Liver (tissue), 9 donors: ENCODE measurements around the gene ANXA6. TPM values are rescaled to one million over a fixed set of nuclear protein-coding genes. Genes with fewer than 3 reads are reported as not detected.

Source experiments
- DNase-seq: peaks from one replicate; pipeline ENCODE4 v3.0.0-alpha.2; 2017; ENCODE audit warnings: low spot score
- H3K27ac ChIP-seq, 2 donors: one replicate each; pipeline ENCODE4 v1.7.0; 2013; ENCODE audit warnings: inconsistent platforms in 2 of 2, low read length in 2 of 2, control low read depth in 1 of 2, low read depth in 1 of 2, mild to moderate bottlenecking in 1 of 2
- H3K27me3 ChIP-seq, 4 donors: one replicate each; pipeline versions ENCODE4 v1.6.1 to v1.7.0; 2013; ENCODE audit warnings: low read length in 3 of 4, inconsistent platforms in 1 of 4, mild to moderate bottlenecking in 1 of 4, moderate library complexity in 1 of 4; ENCODE audit not compliant: control insufficient read depth in 4 of 4, insufficient read depth in 4 of 4
- H3K36me3 ChIP-seq, 4 donors: one replicate each; pipeline versions ENCODE4 v1.6.1 to v1.7.0; 2013; ENCODE audit warnings: low read length in 3 of 4, mild to moderate bottlenecking in 3 of 4, low read depth in 1 of 4, moderate library complexity in 1 of 4; ENCODE audit not compliant: control insufficient read depth in 4 of 4, insufficient read depth in 3 of 4
- H3K4me1 ChIP-seq, 4 donors: one replicate each; pipeline versions ENCODE4 v1.6.1 to v1.7.0; 2013; ENCODE audit warnings: low read length in 3 of 4, mild to moderate bottlenecking in 3 of 4, moderate library complexity in 1 of 4; ENCODE audit not compliant: control insufficient read depth in 4 of 4, insufficient read depth in 4 of 4
- H3K4me3 ChIP-seq, 3 donors: one replicate each; pipeline versions ENCODE4 v1.6.1 to v1.7.0; 2013; ENCODE audit warnings: low read length in 3 of 3, control low read depth in 1 of 3, low read depth in 1 of 3, mild to moderate bottlenecking in 1 of 3
- H3K9ac ChIP-seq, 2 donors: one replicate each; pipeline ENCODE4 v1.7.0; 2013; ENCODE audit warnings: low read length in 2 of 2, mild to moderate bottlenecking in 2 of 2, moderate library complexity in 2 of 2, control low read depth in 1 of 2, low read depth in 1 of 2
- H3K9me3 ChIP-seq, 4 donors: one replicate each; pipeline versions ENCODE4 v1.6.1 to v1.7.0; 2013; ENCODE audit warnings: low read length in 3 of 4; ENCODE audit not compliant: control insufficient read depth in 4 of 4
- FOXA1 ChIP-seq: IDR thresholded peaks from 2 replicates; pipeline ENCODE4 v1.6.1; 2016; ENCODE audit warnings: antibody characterized with exemption
- GABPA ChIP-seq, 2 donors: IDR thresholded peaks in 1 of 2; conservative IDR thresholded peaks in 1 of 2; 2 replicates each; pipeline ENCODE4 v1.6.1; 2016; ENCODE audit warnings: antibody characterized with exemption in 2 of 2, mild to moderate bottlenecking in 1 of 2, moderate library complexity in 1 of 2
- HNF4A ChIP-seq, 2 donors: conservative IDR thresholded peaks; 2 replicates each; pipeline ENCODE4 v1.6.1; 2016; ENCODE audit warnings: antibody characterized with exemption in 2 of 2, mild to moderate bottlenecking in 2 of 2
- HNF4G ChIP-seq: IDR thresholded peaks from 2 replicates; pipeline ENCODE4 v1.6.1; 2016; ENCODE audit warnings: antibody characterized with exemption
- NR2F2 ChIP-seq: IDR thresholded peaks from 2 replicates; pipeline ENCODE4 v1.6.1; 2016; ENCODE audit warnings: antibody characterized with exemption
- RAD21 ChIP-seq, 2 donors: IDR thresholded peaks; 2 replicates each; pipeline ENCODE4 v1.6.1; 2016; ENCODE audit warnings: antibody characterized with exemption in 2 of 2, mild to moderate bottlenecking in 2 of 2
- RXRA ChIP-seq, 2 donors: IDR thresholded peaks; 2 replicates each; pipeline ENCODE4 v1.6.1; 2017 to 2018; ENCODE audit warnings: antibody characterized with exemption in 2 of 2, mild to moderate bottlenecking in 1 of 2
- SP1 ChIP-seq: IDR thresholded peaks from 2 replicates; pipeline ENCODE4 v1.6.1; 2018; ENCODE audit warnings: antibody characterized with exemption, mild to moderate bottlenecking
- TAF1 ChIP-seq: conservative IDR thresholded peaks from 2 replicates; pipeline ENCODE4 v1.6.1; 2016; ENCODE audit warnings: antibody characterized with exemption, mild to moderate bottlenecking
- YY1 ChIP-seq: IDR thresholded peaks from 2 replicates; pipeline ENCODE4 v1.6.1; 2016; ENCODE audit warnings: antibody characterized with exemption, mild to moderate bottlenecking
- WGBS: extraction: QIAGEN DNeasy Blood & Tissue Kit; methylation state at CpG from one replicate; pipeline ENCODE4 v1.1.7; 2013; 5-methylcytosine and 5-hydroxymethylcytosine counted together
- polyA plus RNA-seq, 2 donors: library from polyadenylated mRNA; stranded (reverse) in 1 of 2; unstranded in 1 of 2; fragments of 200-250 nt in 1 of 2; fragments of >200 nt in 1 of 2; fragmentation: Nextera tagmentation in 1 of 2; extraction: Ambion mirVana in 1 of 2; gene quantifications; one replicate each; pipeline versions ENCODE4 v1.2.1 to v1.2.3, GENCODE V29; 2013 to 2015
- total RNA-seq, 2 donors: library from RNA; depleted of rRNA; stranded (reverse); fragments of >200 nt; gene quantifications; one replicate each; pipeline ENCODE4 v1.2.3, GENCODE V29; 2014
- TF ChIP-seq, protein P1 (sequence below): fragments of 150-350 bp; IDR thresholded peaks from 2 replicates; pipeline ENCODE4 v1.5.1; 2017; ENCODE audit warnings: improper control_type of control experiment, low read depth, low read length; ENCODE audit not compliant: missing input control
- TF ChIP-seq, protein P2 (sequence below): IDR thresholded peaks from 2 replicates; pipeline ENCODE4 v1.6.1; 2016; ENCODE audit warnings: antibody characterized with exemption
- TF ChIP-seq, protein P3 (sequence below): IDR thresholded peaks from 2 replicates; pipeline ENCODE4 v1.6.1; 2016; ENCODE audit warnings: antibody characterized with exemption, mild to moderate bottlenecking
- TF ChIP-seq, protein P4 (sequence below): IDR thresholded peaks from 2 replicates; pipeline ENCODE4 v1.6.1; 2016; ENCODE audit warnings: antibody characterized with exemption
- TF ChIP-seq, protein P5 (sequence below): IDR thresholded peaks from 2 replicates; pipeline ENCODE4 v1.6.1; 2016; ENCODE audit warnings: antibody characterized with exemption
- donor health status: healthy.
- donor health status: healthy.
- donor health status: healthy.
- donor health status: healthy.
- donor health status: healthy.

ANXA6 gene
- total and polyA plus RNA-seq, 4 donors, result 52.7 to 215 (median 126) TPM

DNA sequence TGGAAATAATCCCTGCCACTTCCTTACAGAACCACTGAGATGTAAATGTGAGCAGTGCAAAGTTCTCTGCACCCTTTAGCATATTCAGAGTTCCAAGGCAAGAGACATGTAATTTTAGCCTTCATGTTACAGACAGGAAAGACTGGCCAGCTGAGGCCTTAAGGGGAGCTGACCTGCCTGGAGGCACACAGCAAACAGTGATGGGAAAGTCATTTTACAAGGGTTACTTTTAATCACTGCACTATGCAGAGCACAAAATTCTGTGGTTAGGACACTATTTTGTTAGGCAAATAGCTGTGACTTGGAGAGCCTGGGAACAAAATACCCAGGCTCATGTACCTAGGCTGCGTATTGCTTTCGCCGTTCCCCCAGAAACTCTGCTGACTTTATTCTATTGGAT, 46.6 kb downstream of the ANXA6 start:
- H3K27ac ChIP-seq, result no peak overlapping the region
- no peak overlapping the region for H3K4me3 ChIP-seq
- H3K9me3 ChIP-seq, result no peaks in the 10 kb centered on the region
- no peak overlapping the region for H3K9ac ChIP-seq
- TF ChIP-seq NR2F2 (no peak), SP1 (no peak), GABPA (IDR thresholded peaks at IDR 0.05 in 1 of 2, conservative IDR thresholded peaks at IDR 0.05 in 1 of 2) (no peak), FOXA1 (no peak), RAD21 (IDR thresholded peaks at IDR 0.05) (no peak), YY1 (no peak), HNF4G (no peak), TAF1 (no peak), RXRA (IDR thresholded peaks at IDR 0.05) (no peak), HNF4A (conservative IDR thresholded peaks at IDR 0.05) (no peak)
- TF ChIP-seq, protein P1, sequence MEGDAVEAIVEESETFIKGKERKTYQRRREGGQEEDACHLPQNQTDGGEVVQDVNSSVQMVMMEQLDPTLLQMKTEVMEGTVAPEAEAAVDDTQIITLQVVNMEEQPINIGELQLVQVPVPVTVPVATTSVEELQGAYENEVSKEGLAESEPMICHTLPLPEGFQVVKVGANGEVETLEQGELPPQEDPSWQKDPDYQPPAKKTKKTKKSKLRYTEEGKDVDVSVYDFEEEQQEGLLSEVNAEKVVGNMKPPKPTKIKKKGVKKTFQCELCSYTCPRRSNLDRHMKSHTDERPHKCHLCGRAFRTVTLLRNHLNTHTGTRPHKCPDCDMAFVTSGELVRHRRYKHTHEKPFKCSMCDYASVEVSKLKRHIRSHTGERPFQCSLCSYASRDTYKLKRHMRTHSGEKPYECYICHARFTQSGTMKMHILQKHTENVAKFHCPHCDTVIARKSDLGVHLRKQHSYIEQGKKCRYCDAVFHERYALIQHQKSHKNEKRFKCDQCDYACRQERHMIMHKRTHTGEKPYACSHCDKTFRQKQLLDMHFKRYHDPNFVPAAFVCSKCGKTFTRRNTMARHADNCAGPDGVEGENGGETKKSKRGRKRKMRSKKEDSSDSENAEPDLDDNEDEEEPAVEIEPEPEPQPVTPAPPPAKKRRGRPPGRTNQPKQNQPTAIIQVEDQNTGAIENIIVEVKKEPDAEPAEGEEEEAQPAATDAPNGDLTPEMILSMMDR, result no peak
- TF ChIP-seq, protein P2, sequence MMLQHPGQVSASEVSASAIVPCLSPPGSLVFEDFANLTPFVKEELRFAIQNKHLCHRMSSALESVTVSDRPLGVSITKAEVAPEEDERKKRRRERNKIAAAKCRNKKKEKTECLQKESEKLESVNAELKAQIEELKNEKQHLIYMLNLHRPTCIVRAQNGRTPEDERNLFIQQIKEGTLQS, result no peak
- TF ChIP-seq, protein P3, sequence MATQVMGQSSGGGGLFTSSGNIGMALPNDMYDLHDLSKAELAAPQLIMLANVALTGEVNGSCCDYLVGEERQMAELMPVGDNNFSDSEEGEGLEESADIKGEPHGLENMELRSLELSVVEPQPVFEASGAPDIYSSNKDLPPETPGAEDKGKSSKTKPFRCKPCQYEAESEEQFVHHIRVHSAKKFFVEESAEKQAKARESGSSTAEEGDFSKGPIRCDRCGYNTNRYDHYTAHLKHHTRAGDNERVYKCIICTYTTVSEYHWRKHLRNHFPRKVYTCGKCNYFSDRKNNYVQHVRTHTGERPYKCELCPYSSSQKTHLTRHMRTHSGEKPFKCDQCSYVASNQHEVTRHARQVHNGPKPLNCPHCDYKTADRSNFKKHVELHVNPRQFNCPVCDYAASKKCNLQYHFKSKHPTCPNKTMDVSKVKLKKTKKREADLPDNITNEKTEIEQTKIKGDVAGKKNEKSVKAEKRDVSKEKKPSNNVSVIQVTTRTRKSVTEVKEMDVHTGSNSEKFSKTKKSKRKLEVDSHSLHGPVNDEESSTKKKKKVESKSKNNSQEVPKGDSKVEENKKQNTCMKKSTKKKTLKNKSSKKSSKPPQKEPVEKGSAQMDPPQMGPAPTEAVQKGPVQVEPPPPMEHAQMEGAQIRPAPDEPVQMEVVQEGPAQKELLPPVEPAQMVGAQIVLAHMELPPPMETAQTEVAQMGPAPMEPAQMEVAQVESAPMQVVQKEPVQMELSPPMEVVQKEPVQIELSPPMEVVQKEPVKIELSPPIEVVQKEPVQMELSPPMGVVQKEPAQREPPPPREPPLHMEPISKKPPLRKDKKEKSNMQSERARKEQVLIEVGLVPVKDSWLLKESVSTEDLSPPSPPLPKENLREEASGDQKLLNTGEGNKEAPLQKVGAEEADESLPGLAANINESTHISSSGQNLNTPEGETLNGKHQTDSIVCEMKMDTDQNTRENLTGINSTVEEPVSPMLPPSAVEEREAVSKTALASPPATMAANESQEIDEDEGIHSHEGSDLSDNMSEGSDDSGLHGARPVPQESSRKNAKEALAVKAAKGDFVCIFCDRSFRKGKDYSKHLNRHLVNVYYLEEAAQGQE, result no peak
- TF ChIP-seq, protein P4, sequence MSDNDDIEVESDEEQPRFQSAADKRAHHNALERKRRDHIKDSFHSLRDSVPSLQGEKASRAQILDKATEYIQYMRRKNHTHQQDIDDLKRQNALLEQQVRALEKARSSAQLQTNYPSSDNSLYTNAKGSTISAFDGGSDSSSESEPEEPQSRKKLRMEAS, result no peak
- TF ChIP-seq, protein P5, sequence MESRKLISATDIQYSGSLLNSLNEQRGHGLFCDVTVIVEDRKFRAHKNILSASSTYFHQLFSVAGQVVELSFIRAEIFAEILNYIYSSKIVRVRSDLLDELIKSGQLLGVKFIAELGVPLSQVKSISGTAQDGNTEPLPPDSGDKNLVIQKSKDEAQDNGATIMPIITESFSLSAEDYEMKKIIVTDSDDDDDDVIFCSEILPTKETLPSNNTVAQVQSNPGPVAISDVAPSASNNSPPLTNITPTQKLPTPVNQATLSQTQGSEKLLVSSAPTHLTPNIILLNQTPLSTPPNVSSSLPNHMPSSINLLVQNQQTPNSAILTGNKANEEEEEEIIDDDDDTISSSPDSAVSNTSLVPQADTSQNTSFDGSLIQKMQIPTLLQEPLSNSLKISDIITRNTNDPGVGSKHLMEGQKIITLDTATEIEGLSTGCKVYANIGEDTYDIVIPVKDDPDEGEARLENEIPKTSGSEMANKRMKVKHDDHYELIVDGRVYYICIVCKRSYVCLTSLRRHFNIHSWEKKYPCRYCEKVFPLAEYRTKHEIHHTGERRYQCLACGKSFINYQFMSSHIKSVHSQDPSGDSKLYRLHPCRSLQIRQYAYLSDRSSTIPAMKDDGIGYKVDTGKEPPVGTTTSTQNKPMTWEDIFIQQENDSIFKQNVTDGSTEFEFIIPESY, result no peak
- H3K27me3 ChIP-seq, result no peaks in the 10 kb centered on the region
- WGBS, result 99% methylated on average over 3 of the region's 3 CpGs
- H3K4me1 ChIP-seq, result peaks cover 10 to 36% (median 34%) of the 10 kb centered on the region in 4 donors
- H3K36me3 ChIP-seq, result peaks cover 0 to 20% (median 7%) of the 10 kb centered on the region in 4 donors
- no peak for DNase-seq

DNA sequence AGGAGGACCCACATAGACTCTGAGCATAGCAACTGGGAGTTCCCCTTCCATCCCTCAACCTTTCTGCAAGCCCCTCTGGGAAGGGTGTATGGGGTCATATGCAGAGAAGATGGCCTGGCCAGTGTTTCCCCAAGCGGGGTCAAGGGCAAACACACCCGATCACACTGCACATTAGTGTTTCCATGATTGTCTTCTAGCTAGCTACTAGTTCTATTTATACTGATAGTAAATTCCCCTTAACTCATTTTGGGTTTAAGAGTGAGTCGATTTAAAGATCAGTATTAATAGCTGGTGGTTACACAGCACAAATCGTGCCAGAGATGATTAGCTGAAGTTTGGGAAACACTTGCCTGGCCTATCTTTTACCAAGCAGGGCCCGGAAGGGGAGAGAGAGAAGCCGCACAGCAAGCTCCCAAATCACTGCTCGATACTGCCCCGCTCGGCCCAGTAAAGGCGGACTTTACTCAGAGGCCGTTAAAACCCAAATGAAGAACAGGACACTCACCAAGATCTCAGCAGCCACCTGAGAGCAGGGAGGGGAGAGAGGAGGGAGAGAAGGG, 47.4 kb downstream of the ANXA6 start:
- Histone ChIP-seq H3K4me3 (no peak overlapping the region), H3K27ac (no peak overlapping the region), H3K4me1 (peaks cover 12 to 44% (median 41%) of the 10 kb centered on the region in 4 donors), H3K27me3 (no peaks in the 10 kb centered on the region), H3K9ac (no peak overlapping the region), H3K36me3 (peaks cover 0 to 20% (median 7%) of the 10 kb centered on the region in 4 donors), H3K9me3 (no peaks in the 10 kb centered on the region)
- TF ChIP-seq GABPA (IDR thresholded peaks at IDR 0.05 in 1 of 2, conservative IDR thresholded peaks at IDR 0.05 in 1 of 2), result no peak
- DNase-seq, result no peak
- 86% methylated on average over 11 of the region's 11 CpGs for WGBS
